Left ventricle myocardium superior (tissue), 1 donor: ENCODE results near the gene BECN2. TPM values are rescaled to one million over a fixed set of nuclear protein-coding genes. Genes with fewer than 3 reads are reported as not detected.

Experiments used
- total RNA-seq: library from RNA; stranded (reverse); fragmentation: NEBNext Ultra II Directional; extraction: Animal tissue kit (Norgen Biotek cat#: 25700); gene quantifications from one replicate; pipeline ENCODE4 v1.2.1, GENCODE V29; 2021
- donor health status: DM: no; HTN: yes; CAD: no; lungs with severe emphysema.

BECN2 gene
- total RNA-seq, 1 donor from 2014 or later = not detected

Other genes starting within 250 kb of the BECN2 start
- gene EXO1, start 109.6 kb upstream of the BECN2 start, total RNA-seq = 0.35 TPM
- not detected for gene MAP1LC3C, start 41.3 kb downstream of the BECN2 start, total RNA-seq